Subcutaneous abdominal adipose tissue (tissue), 5 donors: Measurements from ENCODE around the gene NCKIPSD.
"Not testable (repeated sequence)": the region's sequence is repeated elsewhere in the genome, so short reads cannot be mapped to it uniquely, and the experiment has no call there.

ENCODE experiments used
- H3K27ac ChIP-seq: one replicate; pipeline ENCODE4 v1.7.0; 2013; ENCODE audit warnings: low read depth, mild to moderate bottlenecking, inconsistent platforms, low read length, moderate library complexity
- H3K27me3 ChIP-seq, 5 donors: one replicate each; pipeline ENCODE4 v1.7.0; 2013; ENCODE audit warnings: low read length in 5 of 5, inconsistent platforms in 1 of 5; ENCODE audit not compliant: control insufficient read depth in 5 of 5, insufficient read depth in 4 of 5
- H3K36me3 ChIP-seq, 5 donors: one replicate each; pipeline ENCODE4 v1.7.0; 2013; ENCODE audit warnings: low read length in 5 of 5; ENCODE audit not compliant: control insufficient read depth in 5 of 5, insufficient read depth in 5 of 5
- H3K4me1 ChIP-seq, 5 donors: one replicate each; pipeline ENCODE4 v1.7.0; 2013; ENCODE audit warnings: low read length in 5 of 5, mild to moderate bottlenecking in 3 of 5, moderate library complexity in 1 of 5; ENCODE audit not compliant: control insufficient read depth in 5 of 5, insufficient read depth in 5 of 5
- H3K4me3 ChIP-seq, 5 donors: one replicate each; pipeline ENCODE4 v1.7.0; 2013; ENCODE audit warnings: low read length in 5 of 5, low read depth in 1 of 5
- H3K9ac ChIP-seq, 5 donors: one replicate each; pipeline ENCODE4 v1.7.0; 2013; ENCODE audit warnings: low read length in 5 of 5, mild to moderate bottlenecking in 4 of 5, moderate library complexity in 3 of 5
- H3K9me3 ChIP-seq, 5 donors: one replicate each; pipeline ENCODE4 v1.7.0; 2013; ENCODE audit warnings: low read length in 5 of 5; ENCODE audit not compliant: control insufficient read depth in 5 of 5
- donor health status: healthy.
- donor health status: healthy.
- donor health status: healthy.
- donor health status: healthy.
- donor health status: healthy.

The NCKIPSD gene

GRCh38 chr3:48685603-48686511 is at the start of gene NCKIPSD:
Gene NCKIPSD (minus strand): TSS chr3:48685915. CDS start chr3:48685807, 108 bp downstream.
- no peaks in the 10 kb centered on the region for H3K27me3 ChIP-seq
- peak within 1 kb of the TSS; percentile 6 to 92 (median 86) for H3K9ac ChIP-seq
- peaks cover 5 to 37% (median 34%) of the 10 kb centered on the region in 5 donors for H3K4me1 ChIP-seq
- H3K27ac ChIP-seq, result peak within 1 kb of the TSS; percentile 37
- no peaks in the 10 kb centered on the region for H3K9me3 ChIP-seq
- peak within 1 kb of the TSS; percentile 79 to 98 (median 88) for H3K4me3 ChIP-seq
- peaks cover 3 to 58% (median 54%) of the 10 kb centered on the region in 5 donors for H3K36me3 ChIP-seq

GRCh38 chr3:48735075-48735767 is 49.5 kb upstream of the NCKIPSD start:
- not testable (repeated sequence) for H3K27ac ChIP-seq, H3K36me3 ChIP-seq, H3K9ac ChIP-seq, H3K4me3 ChIP-seq, H3K9me3 ChIP-seq, H3K27me3 ChIP-seq
- peaks cover 20 to 44% (median 41%) of the 10 kb centered on the region in 5 donors for H3K4me1 ChIP-seq

GRCh38 chr3:48734541-48734940 is 48.8 kb upstream of the NCKIPSD start:
- not testable (repeated sequence) for H3K36me3 ChIP-seq, H3K27me3 ChIP-seq, H3K27ac ChIP-seq, H3K4me3 ChIP-seq, H3K9ac ChIP-seq, H3K9me3 ChIP-seq
- H3K4me1 ChIP-seq, result peaks cover 14 to 37% (median 34%) of the 10 kb centered on the region in 5 donors

- H3K27ac ChIP-seq, H3K9ac ChIP-seq, H3K36me3 ChIP-seq, H3K4me3 ChIP-seq, H3K27me3 ChIP-seq, H3K9me3 ChIP-seq: not testable (repeated sequence)
- peaks cover 12 to 31% (median 28%) of the 10 kb centered on the region in 5 donors for H3K4me1 ChIP-seq
Measured at GRCh38 chr3:48733752-48734518, 48.2 kb upstream of the NCKIPSD start.

GRCh38 chr3:48727511-48727910 is 41.8 kb upstream of the NCKIPSD start:
- no peaks in the 10 kb centered on the region for H3K4me1 ChIP-seq
- no peak overlapping the region for H3K27ac ChIP-seq
- H3K9ac ChIP-seq, result no peak overlapping the region
- no peaks in the 10 kb centered on the region for H3K27me3 ChIP-seq
- H3K36me3 ChIP-seq, result no peaks in the 10 kb centered on the region
- H3K4me3 ChIP-seq, result no peak overlapping the region
- H3K9me3 ChIP-seq, result no peaks in the 10 kb centered on the region

- H3K27ac ChIP-seq, H3K4me1 ChIP-seq, H3K36me3 ChIP-seq, H3K9me3 ChIP-seq, H3K4me3 ChIP-seq, H3K27me3 ChIP-seq, H3K9ac ChIP-seq: not testable (repeated sequence)
Measured at GRCh38 chr3:48725185-48725855, 39.6 kb upstream of the NCKIPSD start.

GRCh38 chr3:48723725-48724124 is 38.0 kb upstream of the NCKIPSD start:
- Histone ChIP-seq H3K36me3 (no peaks in the 10 kb centered on the region), H3K27ac (no peak overlapping the region), H3K27me3 (no peaks in the 10 kb centered on the region), H3K9ac (no peak overlapping the region), H3K4me3 (no peak overlapping the region), H3K9me3 (no peaks in the 10 kb centered on the region), H3K4me1 (no peaks in the 10 kb centered on the region)

GRCh38 chr3:48723293-48723692 is 37.6 kb upstream of the NCKIPSD start:
- not testable (repeated sequence) for H3K36me3 ChIP-seq, H3K4me3 ChIP-seq, H3K9ac ChIP-seq, H3K27me3 ChIP-seq, H3K4me1 ChIP-seq, H3K9me3 ChIP-seq, H3K27ac ChIP-seq

- H3K27me3 ChIP-seq, result no peaks in the 10 kb centered on the region
- no peaks in the 10 kb centered on the region for H3K9me3 ChIP-seq
- peaks cover 0 to 12% (median 0%) of the 10 kb centered on the region in 5 donors for H3K36me3 ChIP-seq
- H3K4me1 ChIP-seq, result peaks cover 0 to 35% (median 29%) of the 10 kb centered on the region in 5 donors
- H3K4me3 ChIP-seq, result peak within 1 kb of the TSS; percentile 92 to 100 (median 98)
- peak within 1 kb of the TSS; percentile 81 for H3K27ac ChIP-seq
- H3K9ac ChIP-seq, result peak within 1 kb of the TSS; percentile 68 to 99 (median 95)
Measured at GRCh38 chr3:48716982-48717746, 31.4 kb upstream of the NCKIPSD start, which contains the start of gene IP6K2. Gene IP6K2 (minus strand): TSS chr3:48717221. CDS start chr3:48695291, 21,930 bp downstream.
